ENCODE results near the gene NGFR.

GRCh38 chr17:49464049-49464448 lies 31.0 kb upstream of the NGFR start:
- no peak for TF ChIP-seq TFE3 (CRISPR knock-in tag; IDR thresholded peaks at IDR 0.05)
- no peak for TF ChIP-seq REST (IDR thresholded peaks at IDR 0.05; ENCODE audit: borderline replicate concordance)
- no peak for TF ChIP-seq REST (CRISPR knock-in tag; IDR thresholded peaks at IDR 0.05; ENCODE audit: low read depth)
- TF ChIP-seq CEBPZ (IDR thresholded peaks at IDR 0.05; ENCODE audit: borderline replicate concordance, low read depth, low read length), result no peak
- TF ChIP-seq, protein P1, sequence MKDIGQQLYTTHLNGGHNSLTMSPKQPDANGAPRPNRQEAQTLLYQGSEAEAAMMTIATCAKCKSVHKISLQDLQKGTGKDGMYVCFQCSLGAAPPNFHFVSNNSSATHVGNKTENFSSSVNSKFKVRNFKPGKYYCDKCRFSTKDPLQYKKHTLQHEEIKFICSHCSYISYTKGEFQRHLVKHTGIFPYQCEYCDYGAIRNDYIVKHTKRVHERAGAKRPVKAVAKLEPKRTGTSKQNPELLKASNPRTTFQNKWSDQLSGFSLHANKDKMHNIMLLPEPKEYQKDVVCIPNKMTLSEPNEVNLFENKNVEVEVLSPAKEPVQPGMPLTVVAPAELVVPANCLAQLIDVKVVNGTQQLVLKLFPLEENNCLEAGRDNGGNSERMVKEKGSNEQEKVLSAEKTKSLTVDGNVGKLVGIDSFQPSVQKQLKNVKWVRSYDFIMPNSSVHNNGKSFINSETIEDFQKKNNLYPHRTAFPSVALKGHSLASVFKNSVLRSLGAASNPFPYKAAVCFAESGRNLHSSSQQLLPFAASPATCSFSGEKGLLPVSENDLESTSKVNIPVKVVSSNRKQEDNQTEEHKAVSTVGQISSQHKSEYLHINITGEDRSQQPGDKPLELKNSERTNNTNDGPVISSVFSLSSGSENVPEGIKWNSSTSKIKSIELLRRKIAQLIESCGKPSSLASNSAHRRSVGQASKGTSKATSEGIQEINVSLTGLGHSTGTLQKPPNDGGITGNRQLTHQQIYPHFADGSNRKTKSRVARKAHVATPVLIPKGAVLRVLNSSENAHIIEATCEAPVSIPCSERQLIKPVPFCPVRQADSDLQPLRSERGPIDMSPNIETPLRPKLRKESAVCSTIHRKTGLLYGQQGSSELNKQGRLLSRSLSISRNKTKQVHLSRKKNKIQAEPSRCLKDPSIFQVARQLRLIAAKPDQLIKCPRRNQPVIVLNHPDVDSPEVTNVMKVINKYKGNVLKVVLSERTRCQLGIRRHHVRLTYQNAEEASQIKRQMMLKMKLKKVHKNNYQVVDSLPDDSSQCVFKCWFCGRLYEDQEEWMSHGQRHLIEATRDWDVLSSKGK (CRISPR knock-in tag; IDR thresholded peaks at IDR 0.05), result no peak
- no peak for TF ChIP-seq TBP (optimal IDR thresholded peaks at IDR 0.05; ENCODE audit: low read depth, low read length)
- no peak for TF ChIP-seq POLR2A (conservative IDR thresholded peaks at IDR 0.05)
- no peak for TF ChIP-seq PTTG1 (tag; IDR thresholded peaks at IDR 0.05; ENCODE audit: low read depth)
- no peak for TF ChIP-seq MAFK (IDR thresholded peaks at IDR 0.05; ENCODE audit: low read length)
